B cell (primary cell): ENCODE results near the gene PCF11.

ENCODE experiments used
- EZH2 ChIP-seq: IDR thresholded peaks from 2 replicates; pipeline ENCODE4 v1.6.1; 2012; ENCODE audit warnings: borderline replicate concordance, low read depth, mild to moderate bottlenecking, moderate library complexity, low read length; ENCODE audit not compliant: insufficient read depth, poor library complexity, severe bottlenecking
- TF ChIP-seq, protein P1 (sequence below): fragments of 200-600 bp; IDR thresholded peaks from one replicate; pipeline ENCODE4 v1.8.0; 2022; ENCODE audit warnings: antibody characterized with exemption, mild to moderate bottlenecking

DNA sequence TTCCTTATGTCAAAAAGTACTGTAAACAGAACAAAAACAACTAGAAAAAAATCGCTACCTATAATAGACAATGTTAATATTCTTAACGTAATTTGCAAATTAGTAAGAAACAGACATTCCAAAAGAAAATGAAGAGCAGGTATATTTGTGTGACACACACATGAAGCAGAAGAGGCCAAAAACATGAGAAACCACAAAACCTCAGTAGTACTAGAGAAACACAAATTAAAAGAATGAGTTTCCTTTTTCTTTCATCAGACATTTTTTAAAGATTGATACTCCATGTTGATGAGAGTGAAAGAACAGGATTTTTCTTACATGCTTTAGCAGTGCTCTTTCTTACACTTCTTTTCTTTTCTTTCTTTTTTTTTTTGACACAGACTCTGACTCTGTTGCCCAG, 34.2 kb upstream of the PCF11 start:
- TF ChIP-seq, protein P1, sequence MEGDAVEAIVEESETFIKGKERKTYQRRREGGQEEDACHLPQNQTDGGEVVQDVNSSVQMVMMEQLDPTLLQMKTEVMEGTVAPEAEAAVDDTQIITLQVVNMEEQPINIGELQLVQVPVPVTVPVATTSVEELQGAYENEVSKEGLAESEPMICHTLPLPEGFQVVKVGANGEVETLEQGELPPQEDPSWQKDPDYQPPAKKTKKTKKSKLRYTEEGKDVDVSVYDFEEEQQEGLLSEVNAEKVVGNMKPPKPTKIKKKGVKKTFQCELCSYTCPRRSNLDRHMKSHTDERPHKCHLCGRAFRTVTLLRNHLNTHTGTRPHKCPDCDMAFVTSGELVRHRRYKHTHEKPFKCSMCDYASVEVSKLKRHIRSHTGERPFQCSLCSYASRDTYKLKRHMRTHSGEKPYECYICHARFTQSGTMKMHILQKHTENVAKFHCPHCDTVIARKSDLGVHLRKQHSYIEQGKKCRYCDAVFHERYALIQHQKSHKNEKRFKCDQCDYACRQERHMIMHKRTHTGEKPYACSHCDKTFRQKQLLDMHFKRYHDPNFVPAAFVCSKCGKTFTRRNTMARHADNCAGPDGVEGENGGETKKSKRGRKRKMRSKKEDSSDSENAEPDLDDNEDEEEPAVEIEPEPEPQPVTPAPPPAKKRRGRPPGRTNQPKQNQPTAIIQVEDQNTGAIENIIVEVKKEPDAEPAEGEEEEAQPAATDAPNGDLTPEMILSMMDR = no peak
- TF ChIP-seq EZH2 = no peak
